ENCODE measurements around the gene PRKG2. TPM values are rescaled to one million over a fixed set of nuclear protein-coding genes. Genes with fewer than 3 reads are reported as not detected.
A peak's percentile ranks its signal among the peaks of the same experiment; 100 is the strongest.

Gene PRKG2
- total RNA-seq, 3 donors from 2014 or later = 1.2 to 3.5 (median 1.3) TPM

- H3K4me3 ChIP-seq = peak overlapping the region; percentile 47 to 63 (median 52)
- H3K9me3 ChIP-seq = peaks cover 0 to 5% of the 10 kb centered on the region in 2 donors
- DNase-seq (ENCODE audit: low spot score in 2 of 2) = no peak
- intact Hi-C loops (cut with DNase I; ENCODE audit: low total_unique reads) = no loop called here
- peaks cover 0 to 38% of the 10 kb centered on the region in 2 donors for H3K27me3 ChIP-seq
- H3K36me3 ChIP-seq = no peaks in the 10 kb centered on the region
- TF ChIP-seq POLR2A (IDR thresholded peaks at IDR 0.05) (no peak), POLR2AphosphoS5 (IDR thresholded peaks at IDR 0.05) (no peak)
- no peak overlapping the region for H3K27ac ChIP-seq
- no peaks in the 10 kb centered on the region for H3K4me1 ChIP-seq
Measured at GRCh38 chr4:81214144-81214880, 710 bp downstream of the PRKG2 start.

- intact Hi-C loops (cut with DNase I; ENCODE audit: low total_unique reads) = no loop called here
Measured at GRCh38 chr4:81213671-81214070, 1.4 kb downstream of the PRKG2 start.

GRCh38 chr4:81211956-81212355 is 3.1 kb downstream of the PRKG2 start:
- Histone ChIP-seq H3K9me3 (peaks cover 0 to 5% of the 10 kb centered on the region in 2 donors), H3K27ac (no peak overlapping the region), H3K4me3 (no peak overlapping the region), H3K27me3 (peaks cover 0 to 38% of the 10 kb centered on the region in 2 donors), H3K4me1 (no peaks in the 10 kb centered on the region), H3K36me3 (no peaks in the 10 kb centered on the region)
- DNase-seq (ENCODE audit: low spot score in 2 of 2) = no peak
- TF ChIP-seq POLR2AphosphoS5 (IDR thresholded peaks at IDR 0.05) (no peak), CTCF (IDR thresholded peaks at IDR 0.05) (no peak), POLR2A (IDR thresholded peaks at IDR 0.05) (no peak)
- intact Hi-C loops (cut with DNase I; ENCODE audit: low total_unique reads) = no loop called here

More at GRCh38 chr4:81213671-81214070, 1.4 kb downstream of the PRKG2 start:
- DNase-seq (ENCODE audit: low spot score in 2 of 2) = no peak
- no peaks in the 10 kb centered on the region for H3K36me3 ChIP-seq
- no peak for TF ChIP-seq POLR2A (IDR thresholded peaks at IDR 0.05)
- no peak for TF ChIP-seq CTCF (IDR thresholded peaks at IDR 0.05)
- TF ChIP-seq POLR2AphosphoS5 (IDR thresholded peaks at IDR 0.05) = no peak
- peak overlapping the region in 1 of 3 donors; percentile 52 for H3K4me3 ChIP-seq
- no peak overlapping the region for H3K27ac ChIP-seq
- no peaks in the 10 kb centered on the region for H3K4me1 ChIP-seq
- peaks cover 0 to 38% of the 10 kb centered on the region in 2 donors for H3K27me3 ChIP-seq
- peaks cover 0 to 5% of the 10 kb centered on the region in 2 donors for H3K9me3 ChIP-seq

- Histone ChIP-seq H3K4me1 (no peaks in the 10 kb centered on the region), H3K27me3 (peaks cover 0 to 11% of the 10 kb centered on the region in 2 donors), H3K4me3 (no peak overlapping the region), H3K9me3 (peaks cover 0 to 5% of the 10 kb centered on the region in 2 donors), H3K27ac (no peak overlapping the region), H3K36me3 (no peaks in the 10 kb centered on the region)
- TF ChIP-seq CTCF (IDR thresholded peaks at IDR 0.05) = no peak
- no peak for TF ChIP-seq POLR2AphosphoS5 (IDR thresholded peaks at IDR 0.05)
- no peak for TF ChIP-seq POLR2A (IDR thresholded peaks at IDR 0.05)
- DNase-seq (ENCODE audit: low spot score in 2 of 2) = no peak
- intact Hi-C loops (cut with DNase I; ENCODE audit: low total_unique reads) = no loop called here
Measured at GRCh38 chr4:81207828-81208227, 7.2 kb downstream of the PRKG2 start.

- intact Hi-C loops (cut with DNase I; ENCODE audit: low total_unique reads) = no loop called here
- no peak for TF ChIP-seq CTCF (IDR thresholded peaks at IDR 0.05)
- TF ChIP-seq POLR2AphosphoS5 (IDR thresholded peaks at IDR 0.05) = no peak
- no peak for TF ChIP-seq POLR2A (IDR thresholded peaks at IDR 0.05)
Measured at GRCh38 chr4:81205302-81205701, 9.7 kb downstream of the PRKG2 start.

More at GRCh38 chr4:81205302-81205701, 9.7 kb downstream of the PRKG2 start:
- DNase-seq (ENCODE audit: low spot score in 2 of 2) = no peak
- H3K4me1 ChIP-seq = no peaks in the 10 kb centered on the region
- no peak overlapping the region for H3K4me3 ChIP-seq
- H3K27me3 ChIP-seq = peaks cover 0 to 1% of the 10 kb centered on the region in 2 donors
- no peaks in the 10 kb centered on the region for H3K36me3 ChIP-seq
- H3K9me3 ChIP-seq = no peaks in the 10 kb centered on the region
- no peak overlapping the region for H3K27ac ChIP-seq
